GM10266 (cell line): ENCODE data around the gene RHOT1.
"Not testable (repeated sequence)": the region's sequence is repeated elsewhere in the genome, so short reads cannot be mapped to it uniquely, and the experiment has no call there.

ENCODE experiments used
- DNase-seq: peaks from one replicate; pipeline ENCODE4 v3.0.0; 2012; ENCODE audit errors: extremely low spot score
- TF ChIP-seq, protein P1 (sequence below): IDR thresholded peaks from 2 replicates; pipeline ENCODE4 v1.5.1; 2012; ENCODE audit warnings: mild to moderate bottlenecking, low read depth; ENCODE audit not compliant: control insufficient read depth, insufficient read depth; ENCODE audit errors: missing control alignments

Gene RHOT1

GRCh38 chr17:32261936-32262510 is 119.7 kb downstream of the RHOT1 start:
- no peak for DNase-seq
- TF ChIP-seq, protein P1, sequence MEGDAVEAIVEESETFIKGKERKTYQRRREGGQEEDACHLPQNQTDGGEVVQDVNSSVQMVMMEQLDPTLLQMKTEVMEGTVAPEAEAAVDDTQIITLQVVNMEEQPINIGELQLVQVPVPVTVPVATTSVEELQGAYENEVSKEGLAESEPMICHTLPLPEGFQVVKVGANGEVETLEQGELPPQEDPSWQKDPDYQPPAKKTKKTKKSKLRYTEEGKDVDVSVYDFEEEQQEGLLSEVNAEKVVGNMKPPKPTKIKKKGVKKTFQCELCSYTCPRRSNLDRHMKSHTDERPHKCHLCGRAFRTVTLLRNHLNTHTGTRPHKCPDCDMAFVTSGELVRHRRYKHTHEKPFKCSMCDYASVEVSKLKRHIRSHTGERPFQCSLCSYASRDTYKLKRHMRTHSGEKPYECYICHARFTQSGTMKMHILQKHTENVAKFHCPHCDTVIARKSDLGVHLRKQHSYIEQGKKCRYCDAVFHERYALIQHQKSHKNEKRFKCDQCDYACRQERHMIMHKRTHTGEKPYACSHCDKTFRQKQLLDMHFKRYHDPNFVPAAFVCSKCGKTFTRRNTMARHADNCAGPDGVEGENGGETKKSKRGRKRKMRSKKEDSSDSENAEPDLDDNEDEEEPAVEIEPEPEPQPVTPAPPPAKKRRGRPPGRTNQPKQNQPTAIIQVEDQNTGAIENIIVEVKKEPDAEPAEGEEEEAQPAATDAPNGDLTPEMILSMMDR, result no peak

GRCh38 chr17:32263515-32263914 is 121.2 kb downstream of the RHOT1 start:
- not testable (repeated sequence) for DNase-seq

- no peak for DNase-seq
- TF ChIP-seq, protein P1, result no peak
Observed at GRCh38 chr17:32264140-32264799, 122.0 kb downstream of the RHOT1 start.

DNA sequence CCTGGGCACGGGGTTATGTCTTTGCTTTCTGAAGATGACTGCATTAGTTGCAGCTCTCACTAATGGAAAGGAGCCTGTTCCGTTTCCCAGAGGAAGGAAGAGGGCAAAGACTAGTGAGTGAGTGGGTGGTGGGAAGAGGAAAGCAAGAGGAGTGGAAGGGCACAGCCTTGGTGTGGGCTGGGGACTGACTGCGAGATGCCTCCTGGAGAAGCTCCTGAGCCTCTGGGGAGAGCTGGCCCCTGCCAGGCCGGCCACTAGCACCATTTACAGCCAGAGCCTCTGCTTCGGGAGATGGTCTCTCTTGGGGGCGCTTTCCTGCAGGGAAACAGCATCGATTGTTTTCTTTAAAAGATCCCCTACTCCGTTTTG is 122.5 kb downstream of the RHOT1 start:
- DNase-seq, result no peak
- TF ChIP-seq, protein P1, result no peak

GRCh38 chr17:32265192-32265923 is 123.1 kb downstream of the RHOT1 start, which contains the start of gene RHBDL3:
RHBDL3 (plus strand) TSS chr17:32265832; CDS start chr17:32266190, 358 bp downstream.
- DNase-seq, result peak; percentile 63
- TF ChIP-seq, protein P1, result no peak

DNA sequence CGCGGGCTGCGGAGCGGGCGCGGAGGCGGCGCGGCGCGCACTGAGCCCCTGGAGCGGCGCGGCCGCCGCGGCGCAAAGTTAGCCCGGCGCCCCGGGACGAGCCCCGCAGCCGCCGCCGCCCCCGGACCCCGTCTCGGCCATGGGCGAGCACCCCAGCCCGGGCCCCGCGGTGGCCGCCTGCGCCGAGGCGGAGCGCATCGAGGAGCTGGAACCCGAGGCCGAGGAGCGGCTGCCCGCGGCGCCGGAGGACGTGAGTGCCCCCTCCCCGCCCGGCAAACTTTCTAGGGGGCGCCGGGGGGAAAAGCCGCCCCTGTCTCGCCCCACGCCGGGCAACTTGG is 123.7 kb downstream of the RHOT1 start:
- TF ChIP-seq, protein P1, result no peak
- no peak for DNase-seq

DNA sequence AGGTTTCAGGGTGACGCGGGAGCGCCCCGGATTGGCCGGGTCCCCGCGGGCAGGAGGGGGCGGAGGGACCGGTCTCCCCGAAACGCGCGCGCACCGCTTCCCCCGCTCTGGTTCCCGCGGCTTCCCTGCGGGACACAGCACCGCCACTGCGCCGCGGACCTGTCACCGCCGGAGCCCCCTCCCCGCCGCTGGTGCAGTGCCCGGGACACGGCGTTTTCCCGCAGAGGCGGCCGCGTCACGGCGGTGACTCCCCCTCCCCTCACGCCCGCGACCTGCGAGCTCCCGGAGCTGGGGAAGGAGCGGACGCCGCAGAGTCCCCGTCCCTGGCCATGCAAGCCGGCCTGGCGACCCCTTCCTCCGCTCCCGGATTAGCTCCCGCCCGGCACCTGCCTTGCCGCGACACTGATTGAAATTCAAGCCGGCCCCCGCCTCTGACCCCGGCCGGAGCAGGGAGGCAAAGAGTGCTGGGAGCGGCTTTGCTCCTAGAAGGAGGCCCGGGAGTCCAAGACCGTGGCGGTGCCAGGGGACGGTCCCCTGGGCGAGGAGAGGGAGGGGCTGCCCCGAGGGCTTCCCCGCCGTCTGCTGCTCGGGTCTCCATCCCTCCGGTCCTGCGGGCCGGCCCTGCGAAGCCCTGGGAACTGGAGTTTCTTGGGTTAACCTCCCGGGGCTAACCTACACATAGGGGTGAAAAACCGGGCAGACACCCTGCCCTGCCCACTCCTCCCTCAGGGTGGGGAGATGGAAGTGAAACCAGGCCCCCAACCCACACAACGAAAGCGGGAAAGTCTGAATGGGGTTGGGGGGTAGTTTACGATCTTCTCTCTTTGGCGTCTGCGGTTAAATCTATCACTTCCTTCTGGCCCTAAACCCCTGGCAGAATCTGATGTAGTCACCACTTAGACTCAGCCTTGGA is 124.3 kb downstream of the RHOT1 start:
- TF ChIP-seq, protein P1, result no peak
- peak; percentile 51 for DNase-seq
